NCI-H526 (cell line): ENCODE measurements around the gene GSTA1.
"Not testable (repeated sequence)": the region's sequence is repeated elsewhere in the genome, so short reads cannot be mapped to it uniquely, and the experiment has no call there.

Source experiments
- DNase-seq, 2 experiments: peaks; one replicate each; lab custom pipeline; 2025; lab: John Stamatoyannopoulos, UW

GSTA1 gene

DNA sequence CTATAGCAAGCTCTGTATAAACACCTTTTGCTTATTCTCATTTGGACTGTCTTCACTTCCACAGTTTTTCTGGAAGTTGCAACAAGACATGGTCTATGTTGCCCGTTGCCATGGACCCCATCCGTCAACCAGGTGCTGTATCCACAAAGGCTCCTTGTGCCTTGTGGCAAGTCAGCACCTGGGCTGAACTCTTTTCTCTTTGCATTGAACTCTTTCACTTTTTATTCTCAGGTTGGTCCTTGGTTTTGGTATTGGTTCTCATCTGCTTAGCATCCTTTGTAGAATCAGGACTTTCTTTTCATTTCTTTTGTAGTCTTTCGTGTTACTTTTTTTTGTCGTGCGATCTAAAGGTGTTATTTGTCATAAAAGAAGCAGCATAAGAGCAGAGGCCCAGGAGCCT is 5.0 kb upstream of the GSTA1 start:
- no peak for DNase-seq

DNA sequence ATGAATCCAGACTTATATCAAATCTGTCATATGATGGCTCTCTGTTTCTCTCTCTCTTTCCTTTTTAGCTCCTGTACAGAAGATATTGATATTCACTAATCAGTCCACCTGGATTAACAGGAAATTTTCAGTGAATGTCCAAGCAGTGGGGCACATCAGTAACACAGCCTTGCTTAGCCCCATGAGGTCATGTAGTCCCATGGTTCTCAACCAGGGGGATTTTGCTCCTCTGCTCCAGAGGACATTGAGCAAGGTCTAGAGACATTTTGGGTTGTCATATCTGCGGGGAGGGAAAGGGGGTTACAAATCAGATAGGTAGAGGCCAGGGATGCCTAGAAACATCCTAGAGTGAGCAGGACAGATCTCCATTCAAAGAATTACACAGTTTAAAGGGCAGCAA is 810 bp downstream of the GSTA1 start:
- DNase-seq = no peak

DNA sequence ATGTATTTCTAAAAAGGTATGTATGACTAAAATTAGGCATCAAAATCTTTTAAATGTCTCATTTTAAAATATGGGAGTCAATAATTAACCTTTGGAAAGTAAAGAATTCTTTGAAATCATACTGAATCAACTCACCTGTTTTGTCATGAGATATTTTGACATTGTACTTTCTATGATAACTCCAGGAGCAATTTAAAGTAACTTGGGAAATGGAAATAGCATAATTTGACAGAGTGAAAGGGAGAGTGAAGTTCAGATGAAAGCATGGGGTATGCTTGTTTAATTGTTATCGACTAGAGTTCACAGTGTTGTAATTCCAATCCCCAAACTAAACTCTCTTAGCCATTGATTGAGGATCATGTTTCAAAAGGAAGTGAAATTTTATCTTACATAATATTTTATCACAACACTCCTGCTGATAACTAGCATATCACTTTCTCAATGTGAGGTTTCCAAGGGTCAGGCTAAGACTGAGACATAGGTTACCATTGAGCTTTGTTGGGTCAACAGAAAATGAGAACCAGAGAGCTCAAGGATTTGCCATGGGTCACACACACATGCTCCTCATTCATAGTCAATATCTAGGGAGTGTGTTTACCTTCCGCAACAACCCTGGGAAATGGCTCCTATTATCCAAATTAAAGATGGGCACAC is 2.3 kb downstream of the GSTA1 start:
- no peak for DNase-seq

DNA sequence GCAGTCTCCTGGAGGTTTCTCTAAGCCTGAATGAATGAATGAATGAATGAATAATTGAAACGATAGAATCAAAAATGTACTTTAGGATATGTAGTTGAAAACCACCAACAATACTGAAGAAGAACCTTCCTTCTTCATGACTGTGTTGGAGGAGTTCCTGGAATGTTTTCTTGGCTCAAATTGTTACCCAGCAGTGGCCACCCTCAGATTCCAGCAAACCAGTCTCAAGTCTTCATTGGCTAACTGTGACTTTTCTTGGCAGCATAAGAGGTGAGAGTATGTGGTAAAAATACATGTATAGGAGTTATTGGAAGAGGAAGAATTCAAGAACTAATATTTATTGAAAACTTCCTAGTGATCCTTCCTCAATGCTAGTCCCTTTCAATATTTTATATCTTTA is 4.3 kb downstream of the GSTA1 start:
- DNase-seq = not testable (repeated sequence)

DNA sequence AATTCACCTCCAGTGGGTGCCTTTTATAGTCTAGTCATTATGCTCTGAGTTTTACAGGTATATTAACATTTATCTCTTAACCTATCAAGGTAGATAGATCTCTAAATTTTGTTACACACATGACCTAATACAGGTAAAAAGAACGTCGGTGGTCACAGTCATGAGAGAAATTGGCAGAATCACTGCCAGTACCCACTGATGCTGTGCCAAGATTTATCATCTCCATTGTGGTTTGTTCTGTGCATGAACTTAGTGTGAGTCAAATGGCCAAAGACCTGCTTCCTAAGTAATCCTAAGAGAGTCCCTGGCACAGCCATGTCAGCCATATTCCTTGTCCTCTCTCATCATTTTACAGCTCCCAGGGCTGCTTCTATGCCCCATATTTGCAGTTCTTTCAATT is 9.2 kb downstream of the GSTA1 start:
- not testable (repeated sequence) for DNase-seq

DNA sequence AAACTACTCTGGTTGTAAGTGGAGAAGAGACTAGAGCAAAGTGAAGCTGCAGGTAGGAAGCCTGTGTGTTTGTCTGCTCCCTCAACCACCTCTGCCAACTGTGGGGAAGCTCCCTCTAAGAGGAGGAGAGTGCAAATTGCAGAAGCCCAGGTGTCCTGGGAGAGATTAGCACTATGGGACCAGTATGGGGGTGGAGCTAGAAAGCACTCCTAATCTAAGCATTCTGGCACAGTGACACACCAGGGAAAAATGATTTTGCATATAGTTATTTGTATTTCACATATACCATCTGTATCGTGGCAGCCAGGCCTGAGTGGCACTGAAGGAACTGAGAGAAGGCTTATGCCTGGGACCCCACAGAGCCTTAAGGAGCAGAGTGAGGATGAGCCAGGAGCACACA is 12.8 kb downstream of the GSTA1 start:
- DNase-seq = peak; percentile 14 to 40

DNA sequence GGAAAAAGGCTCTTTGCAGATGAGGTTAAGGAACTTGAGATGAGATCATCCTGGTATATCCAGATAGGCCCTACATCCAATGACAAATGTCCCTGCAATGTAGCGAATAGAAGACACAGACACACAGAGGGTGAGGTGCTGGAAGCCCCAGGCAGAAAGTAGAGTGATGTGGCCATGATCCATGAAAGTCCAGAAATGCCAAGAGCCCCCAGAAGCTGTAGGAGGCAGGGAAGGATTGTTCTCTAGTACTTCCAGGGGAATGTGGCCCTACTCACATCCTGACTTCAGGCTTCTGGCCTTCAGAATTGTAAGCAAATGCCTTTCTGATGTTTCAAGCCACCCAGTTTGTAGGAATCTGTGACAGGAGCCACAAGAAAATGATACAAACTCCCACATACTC is 14.0 kb downstream of the GSTA1 start:
- DNase-seq = not testable (repeated sequence)

DNA sequence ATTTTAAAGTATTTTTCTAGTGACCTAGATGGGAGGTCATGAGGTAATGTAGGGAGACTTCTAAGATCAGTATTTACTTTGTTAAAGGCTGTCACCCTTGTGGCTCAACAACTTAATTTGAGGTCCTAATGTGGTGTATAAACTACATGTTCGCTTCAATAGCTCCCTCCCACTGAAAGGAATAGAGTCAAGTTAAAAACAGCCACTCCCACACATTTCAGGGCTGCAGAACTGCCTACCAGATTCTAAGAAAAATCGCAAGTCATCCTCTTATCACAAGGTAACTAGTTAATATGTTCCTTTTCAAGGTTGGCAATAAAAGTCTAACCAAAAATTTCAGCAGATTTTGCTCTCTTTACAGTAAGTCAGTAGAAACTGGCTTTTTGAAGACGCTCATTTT is 15.1 kb downstream of the GSTA1 start:
- no peak for DNase-seq

DNA sequence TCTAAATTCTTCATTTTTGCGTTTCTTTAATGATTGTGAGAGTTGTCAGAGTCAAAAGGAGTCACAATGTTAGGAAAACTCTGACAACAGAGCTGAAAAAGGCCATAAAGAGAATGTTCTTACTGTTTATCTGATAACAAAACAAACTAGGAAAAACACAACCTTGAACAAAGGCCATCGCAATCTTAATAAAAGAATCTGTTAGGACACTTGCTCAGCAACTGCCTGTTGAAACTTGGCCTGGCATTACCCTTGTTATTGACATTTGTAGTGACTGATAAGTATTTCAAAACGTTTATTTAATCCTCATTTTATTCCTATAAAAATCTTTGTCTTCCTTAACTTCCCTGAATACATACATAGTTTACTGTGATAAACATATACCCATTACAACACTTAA is 15.7 kb downstream of the GSTA1 start:
- DNase-seq = no peak

DNA sequence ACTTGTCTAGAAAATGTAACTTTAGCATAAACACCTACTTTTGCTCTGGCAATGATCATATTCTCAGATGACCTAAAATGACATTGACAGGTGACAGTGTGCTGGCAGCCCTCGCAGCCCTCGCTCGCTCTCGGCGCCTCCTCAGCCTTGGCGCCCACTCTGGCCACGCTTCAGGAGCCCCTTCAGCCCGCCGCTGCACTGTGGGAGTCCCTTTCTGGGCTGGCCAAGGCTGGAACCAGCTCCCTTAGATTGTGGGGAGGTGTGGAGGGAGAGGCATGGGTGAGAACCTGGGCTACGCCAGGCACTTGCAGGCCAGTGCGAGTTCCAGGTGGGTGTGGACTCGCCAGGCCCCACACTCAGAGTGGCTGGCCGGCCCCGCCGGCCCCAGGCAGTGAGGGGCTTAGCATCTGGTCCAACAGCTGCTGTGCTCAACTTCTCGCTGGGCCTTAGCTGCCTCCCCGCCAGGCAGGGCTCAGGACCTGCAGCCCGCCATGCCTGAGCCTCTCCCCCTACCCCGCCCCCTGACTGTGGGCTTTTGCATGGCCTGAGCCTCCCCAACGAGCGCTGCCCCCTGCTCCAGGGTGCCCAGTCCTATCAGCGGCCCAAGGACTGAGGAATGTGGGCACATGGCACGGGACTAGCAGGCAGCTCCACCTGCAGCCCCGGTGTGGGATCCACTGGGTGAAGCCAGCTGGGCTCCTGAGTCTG is 17.2 kb downstream of the GSTA1 start:
- DNase-seq = no peak

DNA sequence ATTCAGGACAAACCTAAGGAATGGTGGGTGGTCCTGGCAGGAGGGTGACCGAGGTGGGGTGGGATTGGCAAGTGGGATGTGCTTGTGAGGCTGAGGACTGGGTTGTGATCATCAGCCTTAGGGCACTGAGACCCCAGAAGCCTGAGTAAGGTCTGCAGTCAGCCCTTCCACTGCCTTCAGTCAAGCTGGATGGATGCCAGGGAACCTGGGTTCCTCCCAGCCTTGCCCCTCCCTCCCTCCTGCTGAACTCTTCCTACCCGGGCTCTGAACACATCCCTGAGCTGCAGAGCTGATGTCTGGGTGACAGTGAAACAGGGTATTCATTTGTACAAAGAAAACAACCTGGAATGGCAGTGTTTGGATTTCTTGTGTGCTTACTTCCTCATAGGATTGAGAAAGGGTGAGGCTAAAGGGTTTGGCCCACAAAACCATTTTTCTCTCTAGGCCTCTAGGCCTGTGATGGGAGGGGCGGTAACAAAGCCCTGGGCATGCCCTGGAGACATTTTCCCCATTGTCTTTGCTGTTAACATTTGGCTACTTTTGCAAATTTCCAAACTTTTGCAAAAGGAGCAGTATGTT is 20.8 kb downstream of the GSTA1 start:
- DNase-seq = not testable (repeated sequence)

DNA sequence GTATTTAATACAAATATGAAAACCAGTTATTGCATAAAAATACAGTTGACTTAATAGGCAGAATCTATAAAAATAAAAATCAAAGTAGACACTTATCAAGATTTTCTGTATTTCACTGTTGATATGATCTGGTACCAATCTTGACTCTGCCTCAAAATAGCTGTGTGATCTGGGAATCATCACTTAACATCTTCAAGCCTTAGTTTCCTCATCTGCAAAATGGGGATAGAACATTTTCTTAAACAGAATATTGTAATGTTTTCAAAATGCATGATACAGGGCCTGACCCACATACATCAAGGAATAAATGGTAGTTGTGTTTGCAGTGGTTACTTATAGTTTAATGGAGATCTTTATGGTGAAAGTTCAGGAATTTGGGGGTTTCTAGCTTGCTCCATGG is 21.4 kb downstream of the GSTA1 start:
- not testable (repeated sequence) for DNase-seq

DNA sequence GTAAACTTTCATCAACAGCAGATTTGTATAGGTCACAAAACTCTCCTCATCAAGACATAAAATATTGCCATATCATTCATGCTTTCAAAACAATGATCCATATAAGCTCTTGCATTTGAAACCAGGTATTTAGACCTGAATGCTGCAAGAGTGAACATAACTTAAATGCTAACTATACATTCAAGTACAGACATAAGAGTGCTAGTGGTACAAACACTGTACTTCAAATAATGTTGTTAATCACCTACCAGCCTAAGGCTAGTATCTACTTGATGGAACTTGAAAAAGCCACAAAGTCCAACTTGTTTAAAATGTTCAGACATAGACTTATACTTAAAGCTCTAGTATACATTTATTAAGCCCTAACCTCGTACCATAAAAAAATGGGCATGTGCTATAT is 24.4 kb downstream of the GSTA1 start:
- DNase-seq = no peak

DNA sequence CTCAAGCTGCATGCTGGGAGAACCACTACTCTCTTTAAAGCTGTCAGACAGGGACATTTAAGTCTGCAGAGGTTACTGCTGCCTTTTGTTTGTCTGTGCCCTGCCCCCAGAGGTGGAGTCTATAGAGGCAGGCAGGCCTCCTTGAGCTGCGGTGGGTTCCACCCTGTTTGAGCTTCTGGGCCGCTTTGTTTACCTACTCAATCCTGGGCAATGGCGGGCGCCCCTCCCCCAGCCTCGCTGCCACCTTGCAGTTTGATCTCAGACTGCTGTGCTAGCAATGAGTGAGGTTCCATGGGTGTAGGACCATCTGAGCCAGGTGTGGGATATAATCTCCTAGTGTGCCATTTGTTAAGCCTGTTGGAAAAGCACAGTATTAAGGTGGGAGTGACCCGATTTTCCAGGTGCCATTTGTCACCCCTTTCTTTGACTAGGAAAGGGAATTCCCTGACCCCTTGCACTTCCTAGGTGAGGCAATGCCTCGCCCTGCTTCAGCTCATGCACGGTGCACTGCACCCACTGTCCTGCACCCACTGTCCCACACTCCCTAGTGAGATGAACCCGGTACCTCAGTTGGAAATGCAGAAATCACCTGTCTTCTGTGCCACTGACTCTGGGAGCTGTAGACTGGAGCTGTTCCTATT is 26.8 kb downstream of the GSTA1 start:
- DNase-seq = not testable (repeated sequence)

DNA sequence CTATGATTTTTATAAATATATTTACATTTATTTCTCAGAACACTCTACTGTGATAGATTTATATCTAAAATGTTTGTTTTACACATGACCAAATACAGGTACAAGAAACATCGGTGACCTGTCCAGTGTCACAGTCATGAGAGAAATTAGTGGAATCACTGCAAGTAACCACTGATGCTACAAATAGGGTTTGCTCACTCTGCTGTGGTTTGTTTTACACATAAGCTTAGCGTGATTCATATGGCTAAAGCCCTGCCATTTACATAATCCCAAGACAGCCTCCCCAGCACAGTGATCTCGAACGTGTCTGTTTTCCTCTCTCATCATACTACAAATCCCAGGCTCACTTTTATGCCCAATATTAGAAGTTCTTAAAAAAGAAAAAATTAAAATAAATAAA is 34.2 kb downstream of the GSTA1 start:
- DNase-seq = not testable (repeated sequence)

DNA sequence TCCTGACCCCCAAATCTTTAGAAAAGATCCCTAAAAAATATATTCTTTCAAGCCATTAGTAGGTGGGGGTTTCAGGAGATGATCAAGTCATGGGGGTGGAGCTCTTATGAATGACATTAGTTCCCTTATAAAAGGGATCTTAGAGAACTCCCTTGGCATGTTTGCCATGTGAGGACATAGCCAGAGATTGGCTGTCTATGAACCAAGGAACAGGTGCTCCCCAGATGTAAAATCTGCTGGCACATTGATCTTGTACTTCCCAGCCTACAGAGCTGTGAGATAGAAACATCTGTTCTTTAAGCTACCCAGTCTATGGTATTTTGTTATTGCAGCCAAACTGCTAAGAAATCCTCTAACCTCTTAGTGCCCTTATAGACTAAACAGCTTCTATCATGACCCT is 36.0 kb downstream of the GSTA1 start:
- not testable (repeated sequence) for DNase-seq

DNA sequence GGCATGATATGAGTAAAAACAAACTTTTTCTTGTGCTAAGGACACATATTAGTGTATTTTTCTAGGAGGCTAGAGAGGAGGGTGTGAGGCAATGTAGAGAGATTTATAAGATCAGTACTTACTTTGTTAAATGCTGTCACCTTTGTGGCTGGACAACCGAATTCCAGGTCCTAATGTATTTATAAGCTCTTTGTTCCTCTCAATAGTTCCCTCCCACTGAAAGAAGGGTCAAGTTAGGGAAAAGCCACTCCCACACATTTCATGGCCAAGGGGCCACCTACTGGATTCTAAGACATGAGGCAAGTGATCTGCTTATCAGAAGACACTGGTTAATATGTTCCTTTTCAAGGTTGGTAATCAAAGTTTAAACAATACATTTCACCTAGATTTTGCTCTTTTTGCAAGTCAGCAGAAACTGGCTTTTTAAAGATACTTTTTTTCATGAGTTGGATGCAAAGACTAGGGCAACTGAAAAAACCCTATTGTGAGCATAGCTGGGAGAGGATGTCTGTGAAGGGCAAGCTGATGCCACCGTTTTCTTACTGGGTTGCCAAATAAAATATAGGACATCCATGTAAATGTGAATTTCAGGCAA is 40.2 kb downstream of the GSTA1 start, which contains the start of gene GSTA2:
Gene GSTA2, minus strand, starts transcription at position 154 of the 595 bp plus-strand sequence. CDS start 5,528 bp downstream, outside the sequence.
- not testable (repeated sequence) for DNase-seq

DNA sequence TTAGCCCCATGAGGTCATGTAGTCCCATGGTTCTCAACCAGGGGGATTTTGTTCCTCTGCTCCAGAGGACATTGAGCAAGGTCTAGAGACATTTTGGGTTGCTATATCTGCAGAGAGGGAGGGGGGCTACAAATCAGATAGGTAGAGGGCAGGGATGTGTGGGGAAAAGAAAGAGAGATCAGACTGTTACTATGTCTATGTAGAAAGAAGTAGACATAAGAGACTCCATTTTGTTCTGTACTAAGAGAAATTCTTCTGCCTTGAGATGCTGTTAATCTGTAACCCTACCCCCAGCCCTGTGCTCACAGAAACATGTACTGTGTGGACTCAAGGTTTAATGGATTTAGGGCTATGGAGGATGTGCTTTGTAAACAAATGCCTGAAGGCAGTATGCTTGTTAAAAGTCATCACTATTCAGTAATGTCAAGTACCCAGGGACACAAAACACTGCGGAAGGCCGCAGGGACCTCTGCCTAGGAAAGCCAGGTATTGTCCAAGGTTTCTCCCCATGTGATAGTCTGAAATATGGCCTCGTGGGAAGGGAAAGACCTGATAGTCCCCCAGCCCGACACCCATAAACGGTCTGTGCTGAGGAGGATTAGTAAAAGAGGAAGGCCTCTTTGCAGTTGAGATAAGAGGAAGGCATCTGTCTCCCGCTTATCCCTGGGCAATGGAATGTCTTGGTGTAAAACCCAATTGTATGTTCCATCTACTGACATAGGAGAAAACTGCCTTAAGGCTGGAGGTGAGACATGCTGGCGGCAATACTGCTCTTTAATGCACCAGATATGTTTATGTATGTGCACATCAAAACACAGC is 41.7 kb downstream of the GSTA1 start:
- not testable (repeated sequence) for DNase-seq

DNA sequence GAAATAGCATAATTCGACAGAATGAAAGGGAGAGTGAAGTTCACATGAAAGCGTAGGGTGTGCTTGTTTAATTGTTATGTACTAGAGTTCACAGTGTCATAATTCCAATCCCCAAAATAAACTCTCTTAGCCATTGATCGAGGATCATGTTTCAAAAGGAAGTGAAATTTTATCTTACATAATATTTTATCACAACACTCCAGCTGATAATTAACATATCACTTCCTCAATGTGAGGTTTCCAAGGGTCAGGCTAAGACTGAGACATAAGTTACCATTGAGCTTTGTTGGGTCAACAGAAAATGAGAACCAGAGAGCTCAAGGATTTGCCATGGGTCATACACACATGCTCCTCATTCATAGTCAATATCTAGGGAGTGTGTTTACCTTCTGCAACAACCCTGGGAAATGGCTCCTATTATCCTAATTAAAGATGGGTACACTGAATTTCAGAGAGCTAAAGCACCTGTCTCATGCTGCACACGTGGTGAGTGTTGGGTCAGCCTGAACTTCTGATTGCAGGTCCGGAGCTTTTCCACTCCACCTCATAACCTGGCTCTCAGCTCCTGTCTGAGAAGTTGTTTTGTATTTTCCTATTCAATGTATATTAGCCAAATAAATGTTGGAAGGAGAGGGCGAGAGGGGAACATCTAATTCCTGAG is 43.4 kb downstream of the GSTA1 start:
- no peak for DNase-seq

DNA sequence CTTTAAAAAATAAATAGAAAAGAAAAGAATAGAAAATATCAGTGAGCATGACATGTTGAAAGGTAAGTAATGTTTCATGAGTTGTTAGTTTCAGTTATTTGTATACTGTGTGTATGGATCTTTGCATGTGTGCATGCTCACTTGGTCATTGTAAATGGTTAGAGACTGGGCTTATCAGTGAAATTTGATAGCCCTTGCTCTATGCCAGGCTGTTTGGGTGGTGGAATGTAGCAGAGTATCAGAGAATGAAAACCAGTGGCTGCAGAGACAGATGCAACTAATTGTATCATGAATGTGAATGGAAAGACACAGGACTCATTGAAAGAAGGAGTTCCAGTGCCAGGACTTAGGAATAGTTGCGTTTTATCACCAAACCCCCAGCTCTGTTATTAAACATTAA is 44.5 kb downstream of the GSTA1 start:
- DNase-seq = no peak
